Measurements from ENCODE around the gene ASB10.

DNA sequence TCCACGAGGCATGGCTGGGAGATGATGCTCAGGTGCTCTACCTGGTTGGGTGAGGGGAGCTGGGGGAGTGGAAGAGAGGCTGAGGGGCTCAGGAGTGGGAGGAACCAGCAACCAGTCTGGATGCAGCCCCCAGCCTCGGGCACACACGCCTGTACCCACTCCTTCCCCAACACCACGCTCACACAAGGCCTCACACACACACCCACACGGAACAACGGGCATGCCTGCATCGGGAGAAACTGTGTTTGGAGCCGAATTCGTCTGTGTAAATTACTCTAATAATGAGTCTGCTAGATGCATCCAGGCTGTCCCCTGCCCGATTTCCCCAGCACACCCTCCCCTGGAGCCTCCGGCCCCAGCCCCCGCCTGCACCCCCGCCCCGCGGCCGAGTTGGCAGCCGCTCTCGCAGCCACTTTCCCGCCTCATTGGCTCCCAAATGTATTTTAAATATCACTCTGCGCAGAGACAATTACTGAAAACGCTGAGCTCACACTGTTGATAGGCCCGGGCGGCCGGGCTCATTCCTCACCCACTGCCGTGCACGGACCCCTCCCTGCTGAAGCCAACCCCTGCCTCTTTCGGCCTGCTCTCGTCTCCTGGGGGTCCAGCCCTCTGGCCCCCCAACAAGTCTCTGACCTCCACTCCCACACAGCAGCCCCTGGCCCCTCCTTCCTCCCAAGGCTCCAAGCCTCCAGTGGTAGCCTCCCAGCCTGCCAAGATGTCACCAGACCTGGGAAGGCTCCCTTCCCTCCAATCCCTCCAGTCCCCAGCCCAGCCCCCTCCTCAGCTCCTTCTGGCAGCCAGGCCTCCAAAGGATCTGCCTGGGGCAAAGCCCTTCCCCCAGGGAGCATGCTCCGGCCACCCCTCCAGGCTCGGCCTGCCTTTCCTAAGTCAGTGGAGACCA, 12.1 kb upstream of the ASB10 start:
- TF ChIP-seq, protein P1, sequence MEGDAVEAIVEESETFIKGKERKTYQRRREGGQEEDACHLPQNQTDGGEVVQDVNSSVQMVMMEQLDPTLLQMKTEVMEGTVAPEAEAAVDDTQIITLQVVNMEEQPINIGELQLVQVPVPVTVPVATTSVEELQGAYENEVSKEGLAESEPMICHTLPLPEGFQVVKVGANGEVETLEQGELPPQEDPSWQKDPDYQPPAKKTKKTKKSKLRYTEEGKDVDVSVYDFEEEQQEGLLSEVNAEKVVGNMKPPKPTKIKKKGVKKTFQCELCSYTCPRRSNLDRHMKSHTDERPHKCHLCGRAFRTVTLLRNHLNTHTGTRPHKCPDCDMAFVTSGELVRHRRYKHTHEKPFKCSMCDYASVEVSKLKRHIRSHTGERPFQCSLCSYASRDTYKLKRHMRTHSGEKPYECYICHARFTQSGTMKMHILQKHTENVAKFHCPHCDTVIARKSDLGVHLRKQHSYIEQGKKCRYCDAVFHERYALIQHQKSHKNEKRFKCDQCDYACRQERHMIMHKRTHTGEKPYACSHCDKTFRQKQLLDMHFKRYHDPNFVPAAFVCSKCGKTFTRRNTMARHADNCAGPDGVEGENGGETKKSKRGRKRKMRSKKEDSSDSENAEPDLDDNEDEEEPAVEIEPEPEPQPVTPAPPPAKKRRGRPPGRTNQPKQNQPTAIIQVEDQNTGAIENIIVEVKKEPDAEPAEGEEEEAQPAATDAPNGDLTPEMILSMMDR (conservative IDR thresholded peaks at IDR 0.05 in 1 of 2, IDR thresholded peaks at IDR 0.05 in 1 of 2; ENCODE audit: low read depth in 1 of 2, low read length in 2 of 2), result no peak
- TF ChIP-seq EZH2 (IDR thresholded peaks at IDR 0.05; ENCODE audit: low read length, missing control alignments), result no peak

Data from fibroblast of lung (primary cell).